Regular cardiac myocyte (primary cell): ENCODE results near the gene DAPK1. TPM values are rescaled to one million over a fixed set of nuclear protein-coding genes. Genes with fewer than 3 reads are reported as not detected.

Experiments used
- total RNA-seq: library from RNA; depleted of rRNA; stranded (reverse); fragments of >200 nt; gene quantifications from 2 replicates; pipeline ENCODE4 v1.2.3, GENCODE V29; 2014

DAPK1 gene
- total RNA-seq, result 12.5 and 19.7 TPM in 2 replicates

DNA sequence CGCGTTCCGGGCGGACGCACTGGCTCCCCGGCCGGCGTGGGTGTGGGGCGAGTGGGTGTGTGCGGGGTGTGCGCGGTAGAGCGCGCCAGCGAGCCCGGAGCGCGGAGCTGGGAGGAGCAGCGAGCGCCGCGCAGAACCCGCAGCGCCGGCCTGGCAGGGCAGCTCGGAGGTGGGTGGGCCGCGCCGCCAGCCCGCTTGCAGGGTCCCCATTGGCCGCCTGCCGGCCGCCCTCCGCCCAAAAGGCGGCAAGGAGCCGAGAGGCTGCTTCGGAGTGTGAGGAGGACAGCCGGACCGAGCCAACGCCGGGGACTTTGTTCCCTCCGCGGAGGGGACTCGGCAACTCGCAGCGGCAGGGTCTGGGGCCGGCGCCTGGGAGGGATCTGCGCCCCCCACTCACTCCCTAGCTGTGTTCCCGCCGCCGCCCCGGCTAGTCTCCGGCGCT, at the start of gene DAPK1:
Gene DAPK1 (plus strand): TSS at position 264 of the 442 bp plus-strand sequence. CDS start 1,211 bp downstream, outside the sequence.

DNA sequence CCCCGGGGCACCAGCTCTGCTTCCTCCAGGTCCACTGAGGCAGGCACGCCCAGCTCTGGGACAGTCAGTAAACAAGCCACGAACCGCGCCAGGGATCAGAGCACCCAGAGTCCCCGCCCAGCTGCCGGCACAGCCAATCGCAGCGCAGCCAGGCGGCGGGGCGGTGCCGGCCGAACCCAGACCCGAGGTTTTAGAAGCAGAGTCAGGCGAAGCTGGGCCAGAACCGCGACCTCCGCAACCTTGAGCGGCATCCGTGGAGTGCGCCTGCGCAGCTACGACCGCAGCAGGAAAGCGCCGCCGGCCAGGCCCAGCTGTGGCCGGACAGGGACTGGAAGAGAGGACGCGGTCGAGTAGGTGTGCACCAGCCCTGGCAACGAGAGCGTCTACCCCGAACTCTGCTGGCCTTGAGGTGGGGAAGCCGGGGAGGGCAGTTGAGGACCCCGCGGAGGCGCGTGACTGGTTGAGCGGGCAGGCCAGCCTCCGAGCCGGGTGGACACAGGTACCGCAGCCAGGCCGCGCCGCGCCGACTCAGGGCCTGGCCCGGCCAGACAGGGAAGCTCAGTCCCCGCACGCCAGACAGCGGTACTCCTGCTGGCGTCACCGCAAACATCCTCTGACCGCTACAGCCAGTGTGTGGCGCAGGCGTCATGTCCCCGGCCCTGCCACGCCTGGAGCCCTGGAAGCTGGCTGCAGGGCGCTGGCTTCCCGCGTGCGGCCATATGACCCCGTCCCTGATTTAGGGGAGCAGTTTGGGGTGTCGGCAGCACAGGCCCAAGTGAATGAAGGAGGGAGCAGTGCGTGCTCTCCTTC, 228.4 kb downstream of the DAPK1 start, which contains the start of gene CTSL:
Gene CTSL (plus strand): TSS at position 220 of the 810 bp plus-strand sequence. CDS start 1,485 bp downstream, outside the sequence.

Other genes starting within 250 kb of the DAPK1 start
- 369 and 388 TPM in 2 replicates for gene CTSL, start 228.3 kb downstream of the DAPK1 start, total RNA-seq